ENCODE measurements around the gene PIEZO1.
A peak's percentile ranks its signal among the peaks of the same experiment; 100 is the strongest.

Gene PIEZO1

GRCh38 chr16:88699180-88699579 lies 85.8 kb downstream of the PIEZO1 start:
- DNase-seq, result no peak

- no peak for DNase-seq
Observed at GRCh38 chr16:88698646-88699045, 86.4 kb downstream of the PIEZO1 start.

- DNase-seq, result no peak
Observed at GRCh38 chr16:88697831-88698615, 87.0 kb downstream of the PIEZO1 start.

GRCh38 chr16:88697116-88697830 lies 87.7 kb downstream of the PIEZO1 start:
- no peak for DNase-seq

- no peak for DNase-seq
Observed at GRCh38 chr16:88696441-88696840, 88.6 kb downstream of the PIEZO1 start.

- DNase-seq, result no peak
Observed at GRCh38 chr16:88695753-88696152, 89.3 kb downstream of the PIEZO1 start.

GRCh38 chr16:88695218-88695617 lies 89.8 kb downstream of the PIEZO1 start:
- no peak for DNase-seq

GRCh38 chr16:88694221-88695087 lies 90.6 kb downstream of the PIEZO1 start:
- DNase-seq, result no peak

- DNase-seq, result no peak
Observed at GRCh38 chr16:88693420-88694177, 91.4 kb downstream of the PIEZO1 start.

- DNase-seq, result no peak
Observed at GRCh38 chr16:88692861-88693260, 92.2 kb downstream of the PIEZO1 start.

GRCh38 chr16:88691924-88692560 lies 93.0 kb downstream of the PIEZO1 start:
- DNase-seq, result no peak

GRCh38 chr16:88691129-88691813 lies 93.7 kb downstream of the PIEZO1 start:
- no peak for DNase-seq

GRCh38 chr16:88690341-88691128 lies 94.5 kb downstream of the PIEZO1 start:
- DNase-seq, result no peak

- peak; percentile 9 for DNase-seq
Observed at GRCh38 chr16:88688013-88688778, 96.8 kb downstream of the PIEZO1 start.

GRCh38 chr16:88687676-88688012 lies 97.4 kb downstream of the PIEZO1 start:
- DNase-seq, result no peak

GRCh38 chr16:88687254-88687576 lies 97.8 kb downstream of the PIEZO1 start:
- no peak for DNase-seq

GRCh38 chr16:88686439-88687253 lies 98.4 kb downstream of the PIEZO1 start, which contains the start of gene SNAI3:
SNAI3 (minus strand) TSS chr16:88686507; CDS start chr16:88686406, 101 bp downstream.
- peak; percentile 35 for DNase-seq

GRCh38 chr16:88686062-88686438 lies 99.0 kb downstream of the PIEZO1 start:
- no peak for DNase-seq
